ENCODE measurements around the gene MAP2K2.
A peak's percentile ranks its signal among the peaks of the same experiment; 100 is the strongest.

DNA sequence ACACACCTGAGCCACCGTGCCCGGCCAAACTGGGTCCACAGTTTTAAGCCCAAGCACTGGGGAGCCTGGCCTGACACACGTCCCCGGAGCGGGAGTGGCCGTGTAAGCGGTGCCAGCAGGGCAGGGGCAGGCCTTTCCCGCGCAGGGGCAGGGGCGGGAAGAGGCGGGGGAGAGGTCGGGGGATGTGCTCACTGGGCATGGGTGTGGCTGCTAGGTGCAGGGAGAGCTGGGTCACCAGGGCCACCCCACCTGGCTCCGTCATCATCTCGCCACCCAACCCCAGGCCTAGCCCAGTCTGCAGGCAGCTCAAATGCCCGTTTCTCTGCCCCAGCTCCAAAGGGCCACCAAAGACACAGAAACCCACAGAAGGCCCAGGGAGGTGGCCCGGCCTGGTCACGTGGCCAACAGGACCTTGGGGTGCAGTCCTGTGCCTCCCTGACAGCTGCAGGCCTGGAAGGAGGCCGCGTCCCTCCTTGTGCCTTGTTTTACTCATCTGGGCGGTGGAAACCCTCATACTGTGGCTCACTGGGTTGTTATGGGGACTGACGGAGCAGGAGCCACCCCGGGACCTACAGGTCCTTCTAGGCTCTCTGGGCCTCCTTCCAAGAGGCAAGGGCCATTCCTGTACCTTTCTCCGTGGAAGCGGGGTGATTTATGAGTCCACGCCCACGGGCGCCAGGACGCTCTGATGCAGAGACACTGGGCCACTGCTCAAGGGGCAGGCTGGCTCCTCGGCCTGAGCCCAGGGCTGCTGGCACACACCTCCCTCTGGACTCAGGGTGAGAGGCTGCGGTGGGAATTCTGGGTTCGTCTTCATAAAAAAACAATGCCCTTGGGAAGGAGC, 27.7 kb downstream of the MAP2K2 start:
- peak; percentile 49 for TF ChIP-seq POLR2A (IDR thresholded peaks at IDR 0.05)
- TF ChIP-seq, protein P1, sequence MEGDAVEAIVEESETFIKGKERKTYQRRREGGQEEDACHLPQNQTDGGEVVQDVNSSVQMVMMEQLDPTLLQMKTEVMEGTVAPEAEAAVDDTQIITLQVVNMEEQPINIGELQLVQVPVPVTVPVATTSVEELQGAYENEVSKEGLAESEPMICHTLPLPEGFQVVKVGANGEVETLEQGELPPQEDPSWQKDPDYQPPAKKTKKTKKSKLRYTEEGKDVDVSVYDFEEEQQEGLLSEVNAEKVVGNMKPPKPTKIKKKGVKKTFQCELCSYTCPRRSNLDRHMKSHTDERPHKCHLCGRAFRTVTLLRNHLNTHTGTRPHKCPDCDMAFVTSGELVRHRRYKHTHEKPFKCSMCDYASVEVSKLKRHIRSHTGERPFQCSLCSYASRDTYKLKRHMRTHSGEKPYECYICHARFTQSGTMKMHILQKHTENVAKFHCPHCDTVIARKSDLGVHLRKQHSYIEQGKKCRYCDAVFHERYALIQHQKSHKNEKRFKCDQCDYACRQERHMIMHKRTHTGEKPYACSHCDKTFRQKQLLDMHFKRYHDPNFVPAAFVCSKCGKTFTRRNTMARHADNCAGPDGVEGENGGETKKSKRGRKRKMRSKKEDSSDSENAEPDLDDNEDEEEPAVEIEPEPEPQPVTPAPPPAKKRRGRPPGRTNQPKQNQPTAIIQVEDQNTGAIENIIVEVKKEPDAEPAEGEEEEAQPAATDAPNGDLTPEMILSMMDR (IDR thresholded peaks at IDR 0.05) = no peak
- peak in 2 of 3 donors; percentile 58 to 65 for TF ChIP-seq POLR2AphosphoS5 (IDR thresholded peaks at IDR 0.05)
- peak; percentile 48 for TF ChIP-seq EP300 (IDR thresholded peaks at IDR 0.05; ENCODE audit: low read depth)
